ENCODE measurements around the gene ERGIC3. TPM values are rescaled to one million over a fixed set of nuclear protein-coding genes. Genes with fewer than 3 reads are reported as not detected.

ERGIC3 gene
- total RNA-seq, 1 experiment from 2014 or later = 290 TPM

DNA sequence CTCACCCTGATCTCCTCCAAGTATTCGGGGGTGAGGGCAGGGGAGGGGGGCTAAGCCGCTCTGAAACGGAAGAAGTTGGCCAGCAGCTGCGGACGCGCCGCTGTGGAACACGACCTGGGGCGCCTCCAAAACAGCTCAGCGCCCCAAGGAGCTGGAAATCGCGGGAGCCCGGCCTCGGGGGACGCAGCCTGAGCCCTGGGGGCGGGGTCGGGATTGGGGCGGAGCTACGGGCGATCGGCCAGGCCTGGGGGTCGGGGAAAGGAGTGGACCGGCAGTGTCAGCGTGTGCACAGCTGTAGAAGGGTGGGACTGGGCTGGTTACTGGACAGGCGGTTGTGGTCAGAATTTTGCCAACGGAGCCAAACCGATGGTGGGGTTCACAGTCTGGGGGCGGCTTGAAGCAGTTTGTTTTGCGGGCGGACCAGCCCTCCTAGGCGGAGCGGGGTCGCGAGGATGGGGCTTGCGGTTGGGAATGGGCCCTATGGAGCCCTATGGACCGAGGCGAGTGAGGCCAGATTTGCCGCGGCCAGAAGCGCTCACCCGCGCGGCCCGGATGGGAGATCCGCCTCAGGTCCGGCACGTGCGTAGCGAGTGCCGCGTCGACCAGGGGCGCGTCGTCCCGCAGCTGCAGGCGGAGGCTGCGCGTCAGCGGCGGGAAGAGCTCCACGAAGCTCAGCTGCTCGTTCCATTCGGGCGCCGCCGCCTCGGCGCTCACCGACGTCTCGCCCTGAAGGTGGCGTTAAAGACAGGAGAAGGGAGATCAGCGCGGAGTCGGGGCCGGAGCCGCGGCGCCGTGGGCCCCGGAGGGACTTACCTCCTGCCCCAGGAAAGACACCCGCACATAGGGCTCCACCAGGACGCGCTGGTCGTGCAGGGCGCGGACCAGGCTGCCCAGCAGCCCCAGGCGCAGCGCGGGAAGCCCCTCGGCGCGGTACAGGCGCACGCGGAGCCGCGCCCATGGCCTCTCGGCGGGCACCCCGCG, 59.4 kb downstream of the ERGIC3 start:
- Histone ChIP-seq H3K9me3 (replicated peaks) (peaks cover 5% of the 10 kb centered on the region; the same call in 1 of the 2 replicates), H3K4me1 (replicated peaks) (peaks cover 15% of the 10 kb centered on the region), H3K27me3 (replicated peaks) (peaks cover 36% of the 10 kb centered on the region), H3K36me3 (no peaks in the 10 kb centered on the region), H3K4me3 (peak overlapping the region; percentile 13), H3K27ac (no peak overlapping the region)
- peak; percentile 56 to 68 for DNase-seq (ENCODE audit: low read depth in 1 of 2, low spot score in 2 of 2)

DNA sequence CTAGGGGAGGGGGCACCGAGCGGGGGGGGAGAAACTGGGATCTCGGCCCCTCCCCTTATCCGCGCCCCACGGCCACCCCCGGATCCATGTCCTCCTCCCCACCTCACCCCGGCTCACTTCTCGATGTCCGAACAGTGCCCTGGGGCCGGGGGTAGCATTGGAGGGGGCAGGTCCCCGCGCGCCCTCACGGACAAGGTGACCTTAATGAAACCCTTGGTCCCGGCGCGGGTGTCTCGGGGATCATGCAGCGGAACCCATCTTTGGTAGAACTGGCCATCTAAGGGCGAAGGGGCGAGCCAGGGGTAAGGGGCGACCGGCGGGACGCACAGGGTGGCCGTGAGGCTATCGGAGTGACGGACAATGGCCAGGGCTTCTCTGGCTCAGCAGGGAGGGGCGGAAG, 60.1 kb downstream of the ERGIC3 start:
- no peak overlapping the region for H3K27ac ChIP-seq
- H3K9me3 ChIP-seq (replicated peaks) = peaks cover 5% of the 10 kb centered on the region; the same call in 1 of the 2 replicates
- DNase-seq (ENCODE audit: low read depth in 1 of 2, low spot score in 2 of 2) = no peak
- H3K27me3 ChIP-seq (replicated peaks) = peaks cover 36% of the 10 kb centered on the region
- H3K4me1 ChIP-seq (replicated peaks) = peaks cover 15% of the 10 kb centered on the region
- H3K4me3 ChIP-seq = peak overlapping the region; percentile 13; the same call in 1 of the 2 replicates
- no peaks in the 10 kb centered on the region for H3K36me3 ChIP-seq

DNA sequence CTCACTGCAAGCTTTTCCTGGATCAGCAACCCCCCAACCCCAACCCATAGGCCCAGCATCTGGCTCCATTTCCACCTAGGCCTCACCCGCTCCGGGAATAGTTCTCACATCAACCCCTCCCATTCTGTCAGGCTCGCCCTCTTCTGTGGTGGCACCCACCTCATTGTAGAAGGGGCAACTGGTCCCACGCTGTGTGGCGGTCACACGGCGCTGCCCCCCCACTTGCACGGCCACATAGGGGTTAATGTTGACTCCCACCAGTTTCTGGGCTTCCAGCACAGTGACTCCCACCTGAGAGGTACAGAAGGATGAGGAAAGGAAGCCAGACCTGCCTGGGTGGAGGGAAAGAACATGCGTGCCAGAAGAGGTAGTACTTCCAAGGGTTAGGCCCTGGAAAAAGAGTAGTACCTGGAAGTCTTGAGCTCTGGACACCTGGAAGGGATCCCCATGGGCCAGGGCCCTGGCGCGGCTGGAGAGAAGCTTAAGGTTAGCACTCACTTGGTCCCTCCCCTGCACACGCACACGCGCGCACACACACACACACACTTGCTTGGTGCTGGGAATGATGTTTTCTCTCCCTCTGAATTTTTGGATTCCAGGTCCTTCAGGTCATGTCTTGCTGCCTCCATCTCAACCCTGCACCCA, 61.1 kb downstream of the ERGIC3 start:
- Histone ChIP-seq H3K4me3 (no peak overlapping the region), H3K9me3 (replicated peaks) (peaks cover 5% of the 10 kb centered on the region; the same call in 1 of the 2 replicates), H3K36me3 (no peaks in the 10 kb centered on the region), H3K27me3 (replicated peaks) (peaks cover 31% of the 10 kb centered on the region), H3K4me1 (replicated peaks) (peaks cover 15% of the 10 kb centered on the region), H3K27ac (no peak overlapping the region)
- no peak for DNase-seq (ENCODE audit: low read depth in 1 of 2, low spot score in 2 of 2)

DNA sequence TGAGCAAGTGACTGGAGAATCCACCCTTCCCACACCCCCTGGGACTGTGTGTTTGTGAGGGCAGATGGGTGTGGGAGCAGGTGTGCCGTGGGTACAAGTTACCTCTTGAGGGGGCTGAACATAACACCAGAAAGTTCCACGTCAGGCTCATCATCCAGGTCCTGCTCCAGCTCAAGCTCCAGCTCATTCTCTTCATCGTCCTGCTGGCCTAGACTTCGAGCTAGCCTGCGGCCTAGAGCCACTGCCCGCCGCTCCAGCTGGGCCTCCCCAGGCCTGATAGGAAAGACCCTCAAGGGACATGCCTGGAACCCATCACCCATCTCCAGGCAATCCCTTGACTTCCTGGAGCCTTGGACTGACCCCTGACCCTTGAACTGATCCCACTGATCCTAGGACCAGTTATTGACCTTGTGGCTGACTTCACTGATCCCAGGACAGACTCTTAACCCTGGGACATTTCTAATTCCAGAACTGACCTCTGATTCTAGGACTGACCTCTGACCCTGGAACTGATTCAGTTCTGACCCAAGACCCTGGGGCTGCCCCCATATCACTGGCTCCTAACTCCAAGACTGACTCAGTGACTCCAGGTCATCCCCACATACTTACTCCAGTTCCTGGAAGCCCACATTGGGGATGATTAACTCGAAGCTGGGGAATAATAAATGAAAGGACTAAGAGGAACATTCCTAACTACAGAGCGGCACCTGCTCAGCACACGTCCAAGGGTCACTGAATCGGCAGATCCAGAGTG, 62.0 kb downstream of the ERGIC3 start:
- peaks cover 15% of the 10 kb centered on the region for H3K4me1 ChIP-seq (replicated peaks)
- H3K27ac ChIP-seq = no peak overlapping the region
- H3K9me3 ChIP-seq (replicated peaks) = peaks cover 5% of the 10 kb centered on the region; the same call in 1 of the 2 replicates
- peaks cover 25% of the 10 kb centered on the region for H3K27me3 ChIP-seq (replicated peaks)
- no peak overlapping the region for H3K4me3 ChIP-seq
- no peaks in the 10 kb centered on the region for H3K36me3 ChIP-seq
- DNase-seq (ENCODE audit: low read depth in 1 of 2, low spot score in 2 of 2) = no peak

DNA sequence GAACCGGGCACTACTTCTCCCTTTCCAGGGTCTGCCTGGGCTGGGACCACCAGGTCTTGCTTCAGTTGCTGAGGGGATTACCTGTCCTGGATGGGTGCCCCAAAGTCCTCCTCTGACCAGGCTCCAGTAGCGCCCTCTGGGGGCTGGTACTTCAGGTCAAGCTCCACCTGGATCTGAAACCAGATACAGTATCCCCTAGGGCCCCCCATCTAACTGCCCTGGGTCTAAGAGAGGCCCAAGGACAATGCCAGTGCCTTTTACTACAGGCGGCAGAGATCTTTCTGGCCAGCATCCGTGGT, 62.5 kb downstream of the ERGIC3 start:
- DNase-seq (ENCODE audit: low read depth in 1 of 2, low spot score in 2 of 2) = no peak

DNA sequence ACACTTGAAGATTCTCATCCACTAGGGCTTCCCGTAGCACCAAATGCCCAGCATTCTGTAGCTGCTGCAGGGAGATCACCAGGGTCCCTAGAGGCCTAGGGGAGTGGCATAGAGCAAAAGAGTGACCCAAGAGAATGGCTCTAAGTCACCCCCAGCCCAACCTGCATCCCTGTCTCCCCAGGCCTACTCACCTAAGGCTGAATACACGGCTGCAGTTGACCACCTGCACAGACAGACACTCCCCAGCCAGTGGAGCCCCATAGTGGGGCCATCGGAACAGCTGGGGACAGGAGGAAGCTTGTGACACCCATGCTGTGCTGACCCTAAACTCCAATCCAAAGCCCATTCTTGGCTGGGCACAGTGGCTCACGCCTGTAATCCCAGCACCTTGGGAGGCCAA, 64.2 kb downstream of the ERGIC3 start:
- Histone ChIP-seq H3K4me1 (replicated peaks) (peaks cover 9% of the 10 kb centered on the region), H3K36me3 (no peaks in the 10 kb centered on the region), H3K9me3 (replicated peaks) (peaks cover 5% of the 10 kb centered on the region; the same call in 1 of the 2 replicates), H3K27me3 (replicated peaks) (peaks cover 10% of the 10 kb centered on the region), H3K27ac (no peak overlapping the region), H3K4me3 (no peak overlapping the region)
- DNase-seq (ENCODE audit: low read depth in 1 of 2, low spot score in 2 of 2) = no peak

More for the DNA sequence above, 62.5 kb downstream of the ERGIC3 start:
- H3K36me3 ChIP-seq = no peaks in the 10 kb centered on the region
- peaks cover 22% of the 10 kb centered on the region for H3K27me3 ChIP-seq (replicated peaks)
- H3K27ac ChIP-seq = no peak overlapping the region
- peaks cover 15% of the 10 kb centered on the region for H3K4me1 ChIP-seq (replicated peaks)
- no peak overlapping the region for H3K4me3 ChIP-seq
- peaks cover 5% of the 10 kb centered on the region; the same call in 1 of the 2 replicates for H3K9me3 ChIP-seq (replicated peaks)

Other genes with a start within 250 kb of the ERGIC3 start
- not detected in 2 replicates for gene FAM83C, start 249.7 kb upstream of the ERGIC3 start, total RNA-seq (2014; rRNA removed; shearing (Covaris generic))
- gene UQCC1, start 130.1 kb upstream of the ERGIC3 start, total RNA-seq (2014; rRNA removed; shearing (Covaris generic)) = 25.6 and 26.8 TPM in 2 replicates
- not detected in 2 replicates for gene GDF5, start 103.8 kb upstream of the ERGIC3 start, total RNA-seq (2014; rRNA removed; shearing (Covaris generic))
- 8.7 and 13.3 TPM in 2 replicates for gene CEP250, start 86.5 kb upstream of the ERGIC3 start, total RNA-seq (2014; rRNA removed; shearing (Covaris generic))
- gene C20orf173, start 12.4 kb upstream of the ERGIC3 start, total RNA-seq (2014; rRNA removed; shearing (Covaris generic)) = not detected in 2 replicates
- 0.87 TPM in 1 of 2 replicates, not detected in the other for gene SPAG4, start 73.8 kb downstream of the ERGIC3 start, total RNA-seq (2014; rRNA removed; shearing (Covaris generic))
- 122 and 162 TPM in 2 replicates for gene CPNE1, start 122.8 kb downstream of the ERGIC3 start, total RNA-seq (2014; rRNA removed; shearing (Covaris generic))
- 59.2 and 64.1 TPM in 2 replicates for gene RBM12, start 122.8 kb downstream of the ERGIC3 start, total RNA-seq (2014; rRNA removed; shearing (Covaris generic))
- gene NFS1, start 157.3 kb downstream of the ERGIC3 start, total RNA-seq (2014; rRNA removed; shearing (Covaris generic)) = 13.3 and 24.7 TPM in 2 replicates
- gene ROMO1, start 157.3 kb downstream of the ERGIC3 start, total RNA-seq (2014; rRNA removed; shearing (Covaris generic)) = 288 and 554 TPM in 2 replicates
- 277 and 319 TPM in 2 replicates for gene RBM39, start 200.2 kb downstream of the ERGIC3 start, total RNA-seq (2014; rRNA removed; shearing (Covaris generic))
- gene PHF20, start 229.9 kb downstream of the ERGIC3 start, total RNA-seq (2014; rRNA removed; shearing (Covaris generic)) = 16.7 and 24.1 TPM in 2 replicates